C4-2B (cell line): ENCODE measurements around the gene CFAP299.

Experiments
- ZFX ChIP-seq: fragments of 450-650 bp; IDR thresholded peaks from 2 replicates; pipeline ENCODE4 v1.6.1; 2017
- TF ChIP-seq, protein P1 (sequence below): fragments of 450-650 bp; conservative IDR thresholded peaks from 2 replicates; pipeline ENCODE4 v1.5.1; 2017; ENCODE audit warnings: mild to moderate bottlenecking

DNA sequence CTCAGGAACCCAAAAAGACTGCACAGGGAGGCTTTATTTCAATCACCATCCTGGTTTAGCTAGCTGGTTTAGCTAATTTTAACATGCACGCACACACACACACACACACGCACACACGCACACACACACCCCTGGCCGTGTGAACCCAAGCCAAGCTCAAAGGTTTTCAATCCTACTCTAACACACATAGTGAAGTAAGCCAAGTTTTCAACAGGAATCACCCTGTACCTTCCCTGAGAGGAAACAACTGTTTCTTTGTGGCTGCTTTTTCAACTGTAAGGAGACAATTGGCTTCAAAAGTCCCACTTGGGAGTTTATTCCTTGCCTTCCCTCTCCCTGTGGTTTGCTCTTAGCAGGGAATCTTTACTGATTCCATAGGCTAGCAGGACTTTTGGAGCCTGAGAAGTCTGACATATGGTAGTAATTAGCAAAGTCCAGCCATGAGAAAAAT, 596.1 kb downstream of the CFAP299 start:
- TF ChIP-seq, protein P1, sequence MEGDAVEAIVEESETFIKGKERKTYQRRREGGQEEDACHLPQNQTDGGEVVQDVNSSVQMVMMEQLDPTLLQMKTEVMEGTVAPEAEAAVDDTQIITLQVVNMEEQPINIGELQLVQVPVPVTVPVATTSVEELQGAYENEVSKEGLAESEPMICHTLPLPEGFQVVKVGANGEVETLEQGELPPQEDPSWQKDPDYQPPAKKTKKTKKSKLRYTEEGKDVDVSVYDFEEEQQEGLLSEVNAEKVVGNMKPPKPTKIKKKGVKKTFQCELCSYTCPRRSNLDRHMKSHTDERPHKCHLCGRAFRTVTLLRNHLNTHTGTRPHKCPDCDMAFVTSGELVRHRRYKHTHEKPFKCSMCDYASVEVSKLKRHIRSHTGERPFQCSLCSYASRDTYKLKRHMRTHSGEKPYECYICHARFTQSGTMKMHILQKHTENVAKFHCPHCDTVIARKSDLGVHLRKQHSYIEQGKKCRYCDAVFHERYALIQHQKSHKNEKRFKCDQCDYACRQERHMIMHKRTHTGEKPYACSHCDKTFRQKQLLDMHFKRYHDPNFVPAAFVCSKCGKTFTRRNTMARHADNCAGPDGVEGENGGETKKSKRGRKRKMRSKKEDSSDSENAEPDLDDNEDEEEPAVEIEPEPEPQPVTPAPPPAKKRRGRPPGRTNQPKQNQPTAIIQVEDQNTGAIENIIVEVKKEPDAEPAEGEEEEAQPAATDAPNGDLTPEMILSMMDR: no peak
- no peak for TF ChIP-seq ZFX
